MV-4-11 (cell line): Measurements from ENCODE around the gene HEATR5A.

Experiments used
- DNase-seq: peaks from one replicate; lab custom pipeline; 2025; lab: John Stamatoyannopoulos, UW

The HEATR5A gene

DNA sequence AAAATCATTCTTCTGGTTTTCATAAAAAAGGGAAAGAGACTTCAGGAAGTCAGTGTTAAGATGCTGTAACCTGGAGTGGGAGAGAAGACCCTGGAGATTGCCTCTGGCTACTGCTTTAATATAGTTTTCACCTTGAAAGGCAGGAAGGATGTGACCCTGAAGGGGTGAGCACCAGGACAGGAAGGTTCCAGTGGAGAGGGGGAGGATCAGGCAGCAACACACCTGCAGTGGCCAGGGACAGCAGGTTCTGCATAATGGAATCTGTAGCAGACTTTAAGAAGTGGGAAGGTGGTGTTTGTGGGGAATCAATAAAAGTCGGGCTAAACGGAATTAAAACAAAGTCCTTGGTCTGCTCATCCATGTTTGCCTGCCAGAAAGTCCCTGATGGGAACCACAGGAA, 6.3 kb upstream of the HEATR5A start:
- no peak for DNase-seq

DNA sequence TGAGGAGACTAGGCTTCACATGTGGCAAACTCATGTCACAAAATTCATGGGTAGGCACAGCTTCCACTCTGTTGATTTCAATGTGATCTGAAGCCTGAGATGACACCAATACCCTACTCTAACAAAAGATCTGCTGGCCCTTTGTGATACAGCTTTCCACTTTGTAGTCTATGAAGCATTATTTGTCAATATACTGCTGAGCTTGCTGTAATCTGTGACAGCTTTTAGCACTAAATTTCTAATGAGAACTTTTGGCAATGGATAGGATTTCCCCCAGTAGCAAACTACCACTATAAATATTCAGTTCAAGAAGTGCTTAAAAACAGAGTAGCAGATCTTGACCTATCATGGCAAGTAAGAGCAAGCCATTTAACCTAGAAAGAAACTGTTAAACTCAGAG, 5.6 kb upstream of the HEATR5A start:
- no peak for DNase-seq

DNA sequence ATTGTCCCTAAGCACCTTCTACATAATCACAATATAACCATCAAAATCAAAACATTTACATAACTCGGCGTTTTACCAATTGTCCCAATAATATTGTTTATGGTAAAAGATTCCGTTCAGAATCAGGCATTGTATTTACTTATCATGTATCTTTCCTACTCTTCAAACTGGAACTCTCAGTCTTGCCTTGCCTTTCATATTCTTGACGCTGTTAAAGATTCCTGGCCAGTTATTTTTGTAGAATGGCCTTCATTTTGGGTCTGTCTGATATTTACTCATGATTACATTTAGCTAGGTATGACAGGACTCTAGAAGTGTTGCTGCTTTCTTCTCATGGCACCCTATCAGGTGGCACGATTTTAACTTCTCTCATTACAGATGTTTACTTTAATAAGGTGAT, 850 bp upstream of the HEATR5A start:
- DNase-seq: no peak

DNA sequence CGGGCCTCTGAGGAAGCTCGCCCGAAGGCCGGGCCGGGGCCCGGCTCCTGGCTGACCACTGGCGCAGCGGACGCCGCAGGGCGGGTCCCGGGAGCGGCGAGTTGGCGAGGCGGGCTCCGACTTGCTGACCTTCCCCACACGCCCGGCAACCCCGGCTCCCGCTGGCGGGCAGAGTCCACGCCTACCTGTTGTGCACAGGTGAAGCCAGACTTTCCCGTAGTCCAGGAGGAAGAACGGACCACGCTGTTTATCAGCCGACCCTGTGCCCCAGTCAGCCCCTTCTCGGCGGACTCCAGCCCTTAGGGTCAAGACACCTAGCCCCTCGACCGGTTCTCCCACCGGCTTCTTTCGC, 407 bp downstream of the HEATR5A start:
- DNase-seq: no peak

DNA sequence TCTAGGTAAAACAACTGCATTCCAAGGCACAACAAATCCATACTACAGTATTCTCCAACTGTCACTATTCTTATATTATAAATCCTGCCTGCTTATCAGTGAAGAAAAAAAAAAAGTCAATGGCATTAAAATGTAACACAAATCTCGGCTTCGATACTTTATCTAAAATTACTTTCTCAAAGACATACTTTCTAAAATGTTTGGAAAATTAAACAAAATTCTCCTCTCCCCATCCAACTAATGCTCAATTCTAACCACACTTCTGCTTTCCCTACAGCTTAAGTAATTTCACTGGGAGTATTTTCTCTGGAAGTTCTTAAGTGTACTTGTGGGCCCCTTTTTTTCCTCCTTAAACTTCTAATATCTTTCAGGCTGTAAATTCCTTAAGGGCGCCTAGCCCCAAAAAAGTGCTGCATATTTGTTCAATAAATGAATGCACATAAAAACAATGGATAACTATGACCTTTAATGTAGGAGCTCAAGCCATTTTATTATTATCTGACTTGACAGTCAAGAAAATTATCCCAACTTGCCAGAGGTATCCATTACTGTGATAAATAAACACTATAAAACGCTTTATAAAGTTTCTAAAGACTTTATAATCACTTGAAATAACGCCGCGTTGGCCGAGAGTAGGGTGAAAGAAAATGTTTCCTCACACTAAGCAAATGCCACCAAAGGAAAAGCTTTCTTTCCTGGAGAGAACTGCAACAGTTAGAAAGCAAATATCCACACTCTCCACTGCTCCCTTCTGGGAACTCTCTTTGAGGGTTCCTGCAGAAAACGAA, 977 bp downstream of the HEATR5A start:
- no peak for DNase-seq

DNA sequence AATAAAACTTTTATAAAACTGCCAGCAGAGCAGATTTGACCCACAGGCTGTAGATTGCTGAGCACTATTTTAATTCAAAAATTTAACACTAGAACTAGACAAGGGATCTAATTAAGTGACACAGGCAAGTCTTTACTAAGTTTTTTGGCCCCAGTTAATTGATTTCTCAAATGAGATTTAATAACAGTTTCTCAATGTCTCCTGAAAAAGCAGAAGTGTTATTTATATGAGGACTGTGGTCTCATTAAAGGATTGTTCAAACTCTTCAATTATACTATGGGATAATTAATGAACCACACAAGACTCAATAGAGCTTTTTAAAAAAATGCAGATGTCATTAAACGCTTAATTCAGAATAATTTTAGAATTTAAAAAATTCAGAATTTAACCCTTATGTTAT, 1.9 kb downstream of the HEATR5A start:
- DNase-seq: peak; percentile 17

DNA sequence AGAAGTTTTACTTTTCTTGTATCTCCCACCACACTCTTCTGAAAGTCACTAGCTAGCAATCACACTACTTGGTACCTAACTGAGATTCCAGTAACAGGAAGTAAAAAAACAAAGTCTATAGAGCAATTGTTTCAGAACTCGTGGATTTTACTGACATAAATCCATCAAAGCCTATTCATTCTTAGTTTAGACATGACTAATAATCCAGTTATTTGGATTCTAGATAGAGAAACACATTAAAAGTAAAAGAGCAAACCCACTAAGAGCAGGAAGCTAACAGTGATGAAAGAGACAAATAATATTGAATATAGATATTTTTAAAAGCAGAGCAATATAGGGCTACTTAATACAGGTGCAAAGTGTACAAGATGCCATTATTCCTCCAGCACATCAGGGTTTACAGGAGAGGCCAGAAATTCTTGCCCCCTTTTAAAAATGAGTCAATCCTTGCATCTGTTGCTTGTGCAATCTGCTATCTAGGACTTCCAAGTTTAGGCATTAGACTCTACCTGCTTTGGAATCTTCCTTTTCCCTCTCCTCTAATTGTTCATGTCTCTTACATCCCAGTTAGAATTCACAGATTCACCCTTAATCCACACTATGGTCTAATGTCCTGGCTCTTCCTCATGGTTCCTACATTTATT, 6.0 kb downstream of the HEATR5A start:
- DNase-seq: no peak

DNA sequence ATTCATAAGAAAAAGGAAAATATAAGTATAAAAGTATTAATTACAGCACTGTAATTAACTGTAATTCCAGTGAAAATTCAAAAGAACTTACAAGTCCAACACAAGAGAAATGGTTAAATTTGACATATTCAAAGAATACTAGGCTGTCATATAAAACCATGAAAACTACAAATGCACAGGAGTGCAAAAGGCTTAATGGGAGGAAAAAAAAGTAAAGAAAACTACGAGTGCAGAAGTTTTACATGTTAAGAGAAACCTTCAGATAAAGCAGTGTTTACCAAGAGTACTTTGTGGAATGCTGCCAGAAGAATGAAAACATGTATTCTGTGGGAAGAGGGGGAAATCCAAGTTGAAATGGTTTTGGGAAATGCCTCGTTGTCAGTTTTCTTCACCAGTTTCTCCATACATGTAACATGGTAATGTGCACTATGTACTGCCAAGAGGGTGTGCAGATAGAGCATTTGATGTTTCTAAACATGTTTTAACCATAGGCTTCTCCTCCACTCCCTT, 9.1 kb downstream of the HEATR5A start:
- no peak for DNase-seq

DNA sequence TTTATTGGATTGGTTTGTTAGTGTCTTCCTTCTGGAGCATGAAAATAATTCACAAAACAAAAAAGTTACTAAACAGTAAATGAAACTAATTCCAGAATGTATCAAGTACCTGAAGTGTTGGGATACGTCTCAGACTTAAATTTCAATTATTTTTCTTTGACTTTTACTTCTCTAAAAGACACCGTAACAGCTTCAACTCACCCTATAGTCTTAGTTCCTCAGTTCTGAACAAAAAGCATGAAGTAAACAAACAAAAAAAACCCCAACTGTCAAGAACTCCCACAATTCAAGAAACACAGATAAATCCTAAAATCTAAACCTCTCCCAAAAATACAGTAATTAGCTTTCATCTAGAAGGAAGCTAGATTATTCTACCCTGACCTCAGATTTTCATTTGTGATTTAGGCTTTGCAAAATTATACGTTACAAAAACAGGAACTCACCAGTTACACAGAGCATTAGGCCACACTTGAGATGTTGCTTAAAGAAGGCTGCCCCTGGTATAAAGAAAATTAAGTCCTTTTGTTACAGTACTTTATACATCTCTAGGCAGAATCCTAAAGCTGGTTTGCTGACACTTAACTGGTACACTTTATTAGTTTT, 10.2 kb downstream of the HEATR5A start:
- peak; percentile 77 for DNase-seq

DNA sequence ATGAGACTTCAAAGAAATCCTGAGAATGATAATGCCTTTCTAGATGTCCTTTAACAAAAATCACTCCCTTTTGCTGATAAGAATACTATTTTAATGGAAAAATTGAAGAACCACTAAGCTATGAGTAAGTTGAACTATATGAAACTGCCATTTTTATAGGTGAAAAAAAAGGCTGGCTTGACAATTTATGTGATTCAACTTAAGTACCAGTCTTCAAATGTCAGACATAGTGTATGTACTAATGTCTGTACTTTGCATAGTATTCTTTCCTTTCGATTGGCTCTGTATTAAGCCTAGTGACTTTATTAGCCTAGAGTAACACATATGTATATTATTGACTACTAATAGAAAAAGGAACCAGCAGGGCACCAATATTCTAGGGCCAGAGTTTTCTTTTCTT, 11.9 kb downstream of the HEATR5A start:
- DNase-seq: no peak

DNA sequence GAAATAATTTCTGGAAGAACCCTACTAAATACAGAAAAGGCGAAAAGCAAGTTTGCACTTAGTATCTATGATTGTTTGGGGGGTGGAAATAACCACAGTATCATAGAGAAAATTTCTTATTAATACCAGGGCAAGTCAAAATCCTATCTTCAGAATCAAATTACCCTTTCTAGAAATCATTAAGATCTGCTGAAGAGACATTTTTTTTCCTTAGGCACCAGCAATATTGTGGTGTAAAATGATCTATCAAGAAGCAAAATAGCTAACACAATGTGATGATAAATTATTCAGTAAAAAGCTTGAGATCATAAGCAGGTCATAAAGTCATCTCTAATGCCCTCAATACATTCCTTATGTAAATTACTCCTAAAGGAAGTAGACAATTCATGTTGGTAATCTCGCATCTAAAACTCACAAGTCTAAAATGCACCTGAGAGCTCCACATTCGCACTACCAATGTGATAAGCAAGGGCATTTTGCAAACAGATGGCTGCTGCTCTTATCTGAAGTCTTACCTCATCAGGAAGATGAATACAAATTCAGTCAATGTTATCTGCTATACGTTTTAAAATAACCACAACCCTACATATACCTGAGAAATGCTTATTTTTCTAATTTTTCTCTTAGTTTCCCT, 14.6 kb downstream of the HEATR5A start:
- DNase-seq: no peak

DNA sequence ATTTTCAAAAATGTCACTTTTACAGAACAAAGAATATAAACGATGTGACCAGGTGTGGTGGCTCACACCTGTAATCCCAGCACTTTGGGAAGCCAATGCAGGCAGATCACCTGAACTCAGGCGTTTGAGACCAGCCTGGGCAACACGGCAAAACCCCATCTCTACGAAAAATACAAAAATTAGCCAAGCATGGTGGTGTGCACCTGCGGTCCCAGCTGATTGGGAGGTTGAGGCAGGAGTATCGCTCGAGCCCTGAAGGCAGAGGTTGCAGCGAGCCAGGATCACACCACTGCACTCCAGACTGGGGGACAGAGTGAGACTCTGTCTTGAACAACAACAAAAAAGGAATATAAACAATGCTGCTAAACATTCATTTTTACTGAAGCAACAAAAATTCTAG, 15.2 kb downstream of the HEATR5A start:
- DNase-seq: no peak

DNA sequence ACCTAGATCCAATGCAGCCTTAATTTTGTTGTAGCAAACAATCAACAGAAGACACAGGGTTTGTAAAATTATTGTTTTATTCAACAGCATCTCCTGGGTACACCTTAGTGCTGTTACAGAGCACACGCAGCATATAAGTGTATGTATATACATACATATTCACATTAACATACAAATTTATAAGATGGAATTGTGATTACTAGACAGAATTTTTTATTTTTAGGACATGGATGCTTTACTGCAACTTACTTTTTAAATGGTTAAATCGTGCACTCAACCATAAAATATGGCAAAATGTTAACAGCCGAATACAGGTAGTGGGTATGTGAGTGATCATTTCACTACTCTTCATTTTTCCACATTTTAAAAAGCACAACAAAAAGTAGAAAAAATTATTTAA, 16.6 kb downstream of the HEATR5A start:
- no peak for DNase-seq

DNA sequence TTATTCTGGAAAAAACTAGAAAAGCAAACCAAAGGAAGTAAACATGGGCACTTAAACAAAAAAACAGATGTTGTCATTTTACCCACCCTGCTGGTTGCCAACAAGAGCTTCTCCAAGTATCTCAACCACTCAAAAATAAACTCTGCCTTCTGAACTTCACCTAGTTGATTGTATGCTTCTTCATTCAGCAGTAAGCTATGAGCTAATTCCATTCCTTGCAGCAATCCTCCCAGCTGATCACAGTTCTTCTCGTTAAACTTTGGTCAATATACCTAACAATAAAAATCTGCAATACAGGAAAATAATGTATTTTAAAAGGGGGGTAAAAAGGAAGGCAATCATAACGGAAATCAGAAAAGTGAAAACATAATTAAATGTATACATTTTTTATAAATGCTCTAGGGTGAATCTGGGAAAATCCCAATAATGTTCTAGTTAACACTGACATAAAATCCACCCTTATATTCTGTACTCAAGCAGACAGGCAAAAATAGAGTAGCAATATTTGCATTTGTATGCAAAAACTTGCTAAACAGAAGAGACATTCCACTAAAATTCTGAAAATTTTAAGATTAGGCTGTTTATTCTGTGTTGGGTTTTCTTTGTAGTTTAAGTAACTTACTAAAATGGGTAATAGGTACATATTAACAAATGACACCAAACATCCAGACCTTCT, 17.4 kb downstream of the HEATR5A start:
- DNase-seq: no peak

DNA sequence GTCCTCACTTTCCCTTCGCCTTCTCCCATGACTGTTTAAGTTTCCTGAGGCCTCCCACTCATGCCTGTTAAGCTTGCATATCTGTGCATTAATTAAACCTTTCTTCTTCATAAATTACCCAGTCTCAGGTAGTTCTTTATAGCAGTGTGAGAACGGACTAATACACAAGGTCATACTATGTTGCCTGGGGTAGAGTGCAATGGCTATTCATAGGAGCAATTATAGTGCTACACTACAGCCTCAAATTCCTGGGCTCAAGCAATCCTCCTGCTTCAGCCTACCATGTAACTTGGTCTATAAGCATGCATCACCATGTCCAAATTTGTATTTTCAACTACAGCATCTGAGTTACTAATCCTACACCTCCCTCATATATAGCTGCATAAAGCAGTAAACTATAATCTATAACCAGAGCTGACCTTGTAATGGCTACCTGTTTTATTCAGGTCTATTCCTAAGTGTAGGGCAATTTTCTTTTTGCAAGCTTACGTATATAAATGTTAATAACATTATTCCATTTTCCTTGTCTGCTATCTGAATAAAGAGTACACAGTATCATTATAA, 18.9 kb downstream of the HEATR5A start:
- DNase-seq: no peak

DNA sequence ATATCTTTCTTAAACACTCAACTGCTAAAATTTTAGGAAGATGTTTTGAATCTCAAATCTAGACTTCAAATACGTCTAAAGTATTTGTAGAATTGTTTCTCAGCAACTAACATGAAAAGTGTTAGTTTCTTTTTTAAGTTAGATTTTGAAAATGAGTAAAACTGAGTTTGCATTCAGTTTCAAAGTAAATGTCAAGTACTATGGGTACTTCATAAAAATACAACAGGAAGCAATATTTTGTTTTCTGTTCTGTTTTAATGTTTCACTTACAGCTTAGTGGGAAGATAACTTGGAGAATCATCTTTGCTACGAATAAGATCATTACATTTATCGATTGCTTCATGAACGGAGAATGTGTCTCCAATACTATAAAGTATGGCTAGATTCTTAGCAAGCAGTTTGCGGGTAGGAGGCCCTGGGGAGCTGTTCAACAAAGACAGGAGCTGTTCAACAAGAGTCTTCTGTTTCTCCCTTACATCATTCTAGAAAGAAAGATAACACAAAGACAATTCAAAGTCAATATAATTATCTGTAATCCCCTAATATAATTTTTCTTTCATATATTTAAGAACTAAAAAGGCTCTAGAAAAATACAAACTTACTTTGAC, 20.2 kb downstream of the HEATR5A start:
- DNase-seq: no peak

DNA sequence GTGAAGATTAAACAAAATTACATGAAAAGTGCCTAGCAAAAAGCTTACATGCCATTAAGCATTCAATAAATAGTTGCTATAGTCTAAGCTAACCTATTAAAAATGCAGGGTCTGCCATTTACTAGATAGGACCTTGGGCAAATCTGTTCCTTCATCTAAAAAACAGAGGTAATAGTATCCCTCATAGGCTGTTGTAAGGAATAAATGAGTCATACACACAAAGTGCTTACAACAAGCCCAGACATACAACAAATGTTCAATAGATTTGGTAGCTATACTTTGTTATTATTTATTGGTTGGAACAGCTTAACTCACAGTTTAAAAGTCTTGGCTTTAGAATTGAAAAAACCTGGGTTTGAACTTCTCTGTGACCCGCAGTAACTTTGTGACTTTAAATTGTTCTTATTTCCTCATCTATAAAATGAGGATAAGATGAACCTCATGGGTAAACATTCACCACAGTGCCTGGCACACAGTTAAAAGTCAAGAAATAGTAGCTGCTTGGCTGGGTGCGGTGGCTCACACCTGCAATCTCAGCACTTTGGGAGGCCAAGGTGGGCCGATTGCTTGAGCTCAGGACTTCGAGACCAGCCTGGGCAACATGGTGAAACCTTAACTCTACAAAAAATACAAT, 24.7 kb downstream of the HEATR5A start:
- no peak for DNase-seq

DNA sequence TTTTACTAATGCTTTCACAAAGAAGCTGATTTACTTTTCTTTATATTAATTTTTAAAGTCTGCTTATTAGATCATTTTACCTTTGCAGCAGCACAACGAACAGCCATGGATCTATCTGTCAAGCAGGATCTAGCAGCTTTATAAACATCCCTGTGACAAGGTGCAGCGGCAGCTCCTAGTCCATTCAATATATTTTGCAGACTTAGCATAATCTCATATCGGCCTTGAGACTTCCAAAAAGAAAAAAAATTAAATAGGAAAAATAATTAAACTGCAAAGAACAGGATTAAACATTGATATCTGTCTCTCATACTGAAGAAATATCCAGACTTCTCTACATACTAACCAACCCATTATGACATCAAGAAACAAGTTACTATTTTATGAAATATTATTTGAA, 25.2 kb downstream of the HEATR5A start:
- no peak for DNase-seq

DNA sequence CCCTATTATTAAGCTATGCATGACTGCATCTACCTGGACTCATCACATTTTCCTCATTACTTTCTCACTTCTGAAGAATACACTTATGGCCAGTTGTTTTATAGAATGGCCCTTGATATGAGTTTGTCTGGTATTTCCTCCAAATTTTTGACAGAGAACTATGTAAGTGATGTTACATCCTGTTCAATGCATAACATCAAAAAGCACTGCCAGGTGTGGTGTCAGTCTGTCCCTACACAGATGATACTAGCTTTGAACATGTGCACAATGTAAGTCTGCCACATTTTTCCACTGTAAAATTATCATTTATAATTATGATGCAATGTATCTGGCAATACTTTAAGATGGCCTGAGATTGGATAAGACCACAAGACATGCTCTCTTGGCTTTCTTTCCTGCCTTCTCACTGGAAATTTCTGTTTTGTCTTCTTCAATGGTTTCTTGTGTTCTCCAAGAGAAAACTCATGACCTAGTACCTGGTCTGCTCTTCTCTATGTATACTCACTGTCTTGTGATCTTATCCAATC, 28.3 kb downstream of the HEATR5A start:
- no peak for DNase-seq

DNA sequence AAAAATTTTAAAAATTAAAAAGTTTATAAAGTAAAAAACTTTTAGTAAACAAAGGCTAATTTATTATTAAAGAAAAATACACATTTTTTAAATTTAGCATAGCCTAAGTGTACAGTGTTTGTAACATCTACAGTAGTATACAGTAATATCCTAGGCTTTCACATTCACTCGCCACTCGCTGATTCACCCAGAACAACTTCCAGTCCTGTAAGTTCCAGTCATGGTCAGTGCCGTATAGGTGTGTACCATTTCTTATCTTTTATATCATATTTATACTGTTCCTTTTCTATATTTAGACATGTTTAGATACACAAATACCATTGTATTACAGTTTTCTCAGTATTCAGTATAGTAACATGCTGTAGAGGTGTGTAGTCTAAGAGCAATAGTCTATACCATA, 28.9 kb downstream of the HEATR5A start:
- no peak for DNase-seq

DNA sequence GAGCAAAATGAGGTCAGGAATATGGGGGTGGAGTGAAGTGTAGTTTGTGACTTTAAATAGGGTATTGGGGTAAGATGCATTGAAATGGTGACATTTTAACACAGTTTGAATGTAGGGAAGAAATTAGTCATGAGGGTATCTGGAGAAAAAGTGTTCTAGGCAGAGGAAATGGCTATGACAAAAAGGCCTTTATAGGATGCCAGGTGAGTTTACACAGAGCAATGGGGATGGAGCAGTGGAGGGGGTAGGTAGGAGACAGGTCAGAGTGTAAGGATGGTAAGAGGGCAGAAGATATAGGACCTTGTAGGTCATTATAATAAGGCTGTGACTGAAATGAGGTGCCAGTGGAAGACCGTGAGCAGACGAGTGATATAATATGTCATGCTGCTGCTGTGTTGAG, 30.4 kb downstream of the HEATR5A start:
- no peak for DNase-seq
